ENCODE data around the gene KCTD2.

KCTD2 gene

GRCh38 chr17:75096082-75096625 lies 49.1 kb downstream of the KCTD2 start:
- FAIRE-seq = peak; percentile 92
- DNase-seq (ENCODE audit: low spot score) = peak; percentile 95

- FAIRE-seq (no peak), DNase-seq (ENCODE audit: low spot score) (no peak)
Observed at GRCh38 chr17:75097865-75098264, 50.8 kb downstream of the KCTD2 start.

GRCh38 chr17:75098861-75099260 lies 51.8 kb downstream of the KCTD2 start:
- DNase-seq (ENCODE audit: low spot score) (no peak), FAIRE-seq (no peak)

- DNase-seq (ENCODE audit: low spot score) (no peak), FAIRE-seq (no peak)
Observed at GRCh38 chr17:75099881-75100595, 53.0 kb downstream of the KCTD2 start.

GRCh38 chr17:75102385-75102821 lies 55.4 kb downstream of the KCTD2 start:
- FAIRE-seq (no peak), DNase-seq (ENCODE audit: low spot score) (no peak)

- FAIRE-seq = no peak
- no peak for DNase-seq (ENCODE audit: low spot score)
Observed at GRCh38 chr17:75103601-75104554, 56.9 kb downstream of the KCTD2 start.

GRCh38 chr17:75105126-75106080 lies 58.4 kb downstream of the KCTD2 start:
- DNase-seq (ENCODE audit: low spot score) (no peak), FAIRE-seq (no peak)

GRCh38 chr17:75108193-75108592 lies 61.2 kb downstream of the KCTD2 start:
- DNase-seq (ENCODE audit: low spot score) (no peak), FAIRE-seq (no peak)

GRCh38 chr17:75109046-75109406 lies 62.0 kb downstream of the KCTD2 start:
- DNase-seq (ENCODE audit: low spot score) (no peak), FAIRE-seq (no peak)

- DNase-seq (ENCODE audit: low spot score) (peak; percentile 71), FAIRE-seq (no peak)
Observed at GRCh38 chr17:75109407-75110233, 62.6 kb downstream of the KCTD2 start, which contains the start of gene ARMC7. ARMC7 (plus strand) TSS chr17:75109969; CDS start chr17:75110289, 320 bp downstream.

GRCh38 chr17:75110234-75110937 lies 63.4 kb downstream of the KCTD2 start:
- DNase-seq (ENCODE audit: low spot score) (no peak), FAIRE-seq (no peak)

GRCh38 chr17:75111777-75112335 lies 64.8 kb downstream of the KCTD2 start:
- FAIRE-seq = no peak

GRCh38 chr17:75113798-75114551 lies 67.0 kb downstream of the KCTD2 start:
- DNase-seq (ENCODE audit: low spot score) = peak; percentile 80
- peak; percentile 61 for FAIRE-seq

More at GRCh38 chr17:75111777-75112335, 64.8 kb downstream of the KCTD2 start:
- no peak for DNase-seq (ENCODE audit: low spot score)

- DNase-seq (ENCODE audit: low spot score) (no peak), FAIRE-seq (no peak)
Observed at GRCh38 chr17:75114552-75115314, 67.7 kb downstream of the KCTD2 start.

All from RCC 7860 (cell line).